Thoracic aorta (tissue), 2 donors: ENCODE results near the gene CAT. TPM values are rescaled to one million over a fixed set of nuclear protein-coding genes. Genes with fewer than 3 reads are reported as not detected.
A peak's percentile ranks its signal among the peaks of the same experiment; 100 is the strongest.

Source experiments
- ATAC-seq: fragments of 150-250 bp; one replicate; pipeline ENCODE4 v1.8.0; 2017; ENCODE audit warnings: low read depth; ENCODE audit not compliant: insufficient number of reproducible peaks, low FRiP score
- DNase-seq: peaks from one replicate; pipeline ENCODE4 v3.0.0-alpha.2; 2020; ENCODE audit warnings: low spot score
- H3K27ac ChIP-seq, 2 donors: fragments of 200-600 bp; sonication (generic); 1 replicate in 1 of 2; 2 replicates in 1 of 2; pipeline ENCODE4 v1.5.1; 2016; ENCODE audit warnings: mild to moderate bottlenecking in 2 of 2, moderate library complexity in 2 of 2
- H3K27me3 ChIP-seq: fragments of 200-600 bp; sonication (generic); replicated peaks from 2 replicates; pipeline ENCODE4 v1.6.0; 2016; ENCODE audit warnings: mild to moderate bottlenecking; ENCODE audit not compliant: insufficient read depth
- H3K36me3 ChIP-seq: fragments of 200-600 bp; sonication (generic); one replicate; pipeline ENCODE4 v1.5.1; 2016
- H3K4me1 ChIP-seq, 2 donors: fragments of 200-600 bp; sonication (generic); 1 replicate in 1 of 2; 2 replicates in 1 of 2; pipeline versions ENCODE4 v1.5.1 to v1.6.0; 2016; ENCODE audit warnings: low read depth in 2 of 2, mild to moderate bottlenecking in 1 of 2; ENCODE audit not compliant: control insufficient read depth in 1 of 2
- H3K4me3 ChIP-seq: fragments of 200-600 bp; sonication (generic); 2 replicates; pipeline ENCODE4 v1.5.1; 2016; ENCODE audit warnings: mild to moderate bottlenecking
- H3K9me3 ChIP-seq: fragments of 200-600 bp; sonication (generic); 2 replicates; pipeline ENCODE4 v1.5.1; 2016
- CTCF ChIP-seq: fragments of 200-600 bp; sonication (generic); IDR thresholded peaks from one replicate; pipeline ENCODE4 v1.5.1; 2019; ENCODE audit warnings: antibody characterized with exemption
- total RNA-seq, 2 donors: library from RNA; depleted of rRNA; stranded (reverse); fragments of >200 nt; gene quantifications; one replicate each; pipeline versions ENCODE4 v1.1.0 to v1.2.3, GENCODE V29; 2016

The CAT gene
- total RNA-seq, 2 donors from 2014 or later = 54.7 to 65.3 TPM

- no peak for ATAC-seq
- H3K4me1 ChIP-seq = no peaks in the 10 kb centered on the region
Measured at GRCh38 chr11:34403431-34403830, 35.3 kb upstream of the CAT start.

GRCh38 chr11:34404280-34404679 lies 34.5 kb upstream of the CAT start:
- no peak for TF ChIP-seq CTCF
- Histone ChIP-seq H3K4me1 (no peaks in the 10 kb centered on the region), H3K27ac (no peak overlapping the region), H3K9me3 (no peaks in the 10 kb centered on the region), H3K36me3 (no peaks in the 10 kb centered on the region), H3K4me3 (no peak overlapping the region), H3K27me3 (no peaks in the 10 kb centered on the region)
- ATAC-seq (no peak), DNase-seq (no peak)

More at GRCh38 chr11:34403431-34403830, 35.3 kb upstream of the CAT start:
- H3K9me3 ChIP-seq = no peaks in the 10 kb centered on the region
- no peak overlapping the region for H3K4me3 ChIP-seq
- H3K27me3 ChIP-seq = no peaks in the 10 kb centered on the region
- DNase-seq = no peak
- no peak for TF ChIP-seq CTCF
- no peak overlapping the region for H3K27ac ChIP-seq
- no peaks in the 10 kb centered on the region for H3K36me3 ChIP-seq

- no peaks in the 10 kb centered on the region for H3K9me3 ChIP-seq
- ATAC-seq = peak; percentile 43
- H3K4me3 ChIP-seq = peak overlapping the region; percentile 30
- H3K4me1 ChIP-seq = no peaks in the 10 kb centered on the region
- no peak for DNase-seq
- H3K27ac ChIP-seq = no peak overlapping the region
- TF ChIP-seq CTCF = no peak
- H3K27me3 ChIP-seq = no peaks in the 10 kb centered on the region
- H3K36me3 ChIP-seq = no peaks in the 10 kb centered on the region
Measured at GRCh38 chr11:34405079-34405858, 33.5 kb upstream of the CAT start.

GRCh38 chr11:34406413-34406812 lies 32.3 kb upstream of the CAT start:
- H3K36me3 ChIP-seq = no peaks in the 10 kb centered on the region
- ATAC-seq (no peak), DNase-seq (no peak)
- H3K27me3 ChIP-seq = no peaks in the 10 kb centered on the region
- no peak overlapping the region for H3K4me3 ChIP-seq
- TF ChIP-seq CTCF = no peak
- no peaks in the 10 kb centered on the region for H3K4me1 ChIP-seq
- no peaks in the 10 kb centered on the region for H3K9me3 ChIP-seq
- H3K27ac ChIP-seq = no peak overlapping the region

GRCh38 chr11:34407121-34407813 lies 31.5 kb upstream of the CAT start:
- TF ChIP-seq CTCF = no peak
- DNase-seq = no peak
- no peak for ATAC-seq
- no peaks in the 10 kb centered on the region for H3K36me3 ChIP-seq
- no peaks in the 10 kb centered on the region for H3K27me3 ChIP-seq
- H3K4me3 ChIP-seq = no peak overlapping the region
- no peak overlapping the region for H3K27ac ChIP-seq
- H3K9me3 ChIP-seq = no peaks in the 10 kb centered on the region
- H3K4me1 ChIP-seq = no peaks in the 10 kb centered on the region
